ENCODE measurements around the gene SERPINB4. TPM values are rescaled to one million over a fixed set of nuclear protein-coding genes. Genes with fewer than 3 reads are reported as not detected.

SERPINB4 gene
- total and polyA plus RNA-seq, 2 of the 8 experiments (the other 6 are each of a cell fraction or from before 2014, with no cell fraction given) = 0.32 to 0.36 TPM

DNA sequence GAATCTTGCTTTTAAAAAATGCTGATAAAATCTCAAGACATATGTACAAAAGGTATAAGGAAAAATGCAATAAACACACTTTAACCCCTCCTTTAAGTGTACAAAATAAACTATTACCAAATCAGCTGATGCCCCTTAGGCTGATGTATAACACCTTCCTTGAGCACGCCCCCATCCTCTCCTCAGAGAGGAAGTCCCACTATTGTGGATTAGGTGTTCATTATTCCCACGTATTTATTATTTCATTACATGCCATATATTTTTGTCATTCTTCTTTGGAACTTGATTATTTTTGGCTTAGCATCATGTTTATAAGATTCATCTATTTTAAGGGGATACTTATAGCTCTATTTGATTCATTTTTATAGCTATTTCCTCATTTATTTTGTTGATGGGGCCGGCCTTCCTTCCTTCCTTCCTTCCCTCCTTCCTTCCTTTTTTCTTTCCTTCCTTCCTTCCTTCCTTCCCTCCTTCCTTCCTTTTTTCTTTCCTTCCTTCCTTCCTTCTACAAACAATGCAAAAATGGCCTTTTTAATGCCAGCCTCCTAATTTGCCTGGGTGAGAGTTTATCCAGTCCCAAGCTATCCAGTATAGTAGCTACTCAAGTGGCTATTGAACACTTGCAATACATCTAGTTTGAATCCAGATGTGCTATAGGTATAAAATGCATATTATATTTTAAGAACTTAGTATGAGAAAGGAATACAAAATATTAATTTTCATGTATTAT is 52.9 kb downstream of the SERPINB4 start:
- Histone ChIP-seq H3K14ac (ENCODE audit: insufficient read length) (no peak overlapping the region), H4K5ac (ENCODE audit: insufficient read length, low read depth, low read length) (no peak overlapping the region), H4K20me1 (replicated peaks in 1 of 2; ENCODE audit: control insufficient read depth in 1 of 2, insufficient read depth in 2 of 2, low read length in 2 of 2) (no peaks in the 10 kb centered on the region), H3K36me3 (ENCODE audit: control insufficient read depth in 2 of 4, insufficient read depth in 4 of 4, low read length in 3 of 4) (no peaks in the 10 kb centered on the region), H3K79me2 (ENCODE audit: control insufficient read depth in 1 of 2, insufficient read depth in 2 of 2, low read length in 2 of 2) (no peaks in the 10 kb centered on the region), H3K56ac (replicated peaks; ENCODE audit: insufficient read length, low read depth, low read length) (no peak overlapping the region), H3K9ac (replicated peaks in 1 of 4; ENCODE audit: extremely low read depth in 1 of 4, low read depth in 3 of 4, low read length in 3 of 4) (peak overlapping the region in 1 of 4 experiments; percentile 49; a peak in 1 of 7 replicates), H3K27ac (ENCODE audit: low read depth, low read length) (no peak overlapping the region), H3K27me3 (replicated peaks in 1 of 4; ENCODE audit: control insufficient read depth in 3 of 4, extremely low read depth in 1 of 4, insufficient read depth in 3 of 4, low read length in 3 of 4) (no peaks in the 10 kb centered on the region), H2BK15ac (ENCODE audit: low read length) (no peak overlapping the region), H2BK120ac (replicated peaks; ENCODE audit: low read depth, low read length) (no peak overlapping the region), H3K79me1 (ENCODE audit: low read depth, low read length) (no peaks in the 10 kb centered on the region), H3K23ac (ENCODE audit: insufficient read length) (no peak overlapping the region), H2AK5ac (ENCODE audit: low read depth, low read length) (no peak overlapping the region), H3K23me2 (ENCODE audit: low read depth, low read length) (no peaks in the 10 kb centered on the region; the same call in 1 of the 2 replicates), H3K4ac (replicated peaks; ENCODE audit: insufficient read length, low read depth, low read length) (no peak overlapping the region), H2AFZ (ENCODE audit: low read length) (no peak overlapping the region), H2BK5ac (ENCODE audit: low read depth, low read length) (no peak overlapping the region), H3K18ac (ENCODE audit: extremely low read depth, low read length) (no peak overlapping the region), H2BK20ac (ENCODE audit: low read length) (no peak overlapping the region), H4K91ac (replicated peaks; ENCODE audit: insufficient read length, low read length) (no peak overlapping the region), H3K4me2 (ENCODE audit: insufficient read depth in 1 of 2, low read depth in 2 of 2, low read length in 2 of 2) (no peak overlapping the region), H2BK12ac (ENCODE audit: low read depth, low read length) (no peak overlapping the region), H3K4me3 (ENCODE audit: extremely low read depth in 1 of 4, insufficient read depth in 2 of 4, low read depth in 3 of 4, low read length in 4 of 4) (no peak overlapping the region), H3K4me1 (replicated peaks in 1 of 4; ENCODE audit: control insufficient read depth in 3 of 4, insufficient read depth in 4 of 4, low read length in 3 of 4) (no peaks in the 10 kb centered on the region), H4K8ac (ENCODE audit: extremely low read depth, insufficient read depth, low read length) (no peak overlapping the region), H3K9me3 (ENCODE audit: insufficient read depth in 2 of 2, low read depth in 1 of 2, low read length in 1 of 2) (no peaks in the 10 kb centered on the region)
- ChIA-PET CTCF (ENCODE audit: partially characterized antibody) (interaction anchor here (1.1 to 3.0 kb wide), 4 partner anchors 13 to 150 kb away, joined by 3 to 13 read pairs (median 6); no protein-coding TSS in a partner anchor), POLR2A (ENCODE audit: partially characterized antibody) (no interaction called here)
- DNase-seq (ENCODE audit: low read depth in 1 of 2, low spot score in 2 of 2) (no peak), FAIRE-seq (no peak)
- WGBS, 2 experiments (ENCODE audit: extremely low coverage in 1 of 2, insufficient coverage in 1 of 2, insufficient read length in 1 of 2, insufficient replicate concordance in 2 of 2, low coverage in 1 of 2, low lambda C conversion rate in 2 of 2, missing lambda C conversion rate in 1 of 2) = 85% methylated on average over 3 of the region's 3 CpGs; no CpG with 5 or more reads in 1 of the 2 experiments
- TF ChIP-seq EP300 (IDR thresholded peaks at IDR 0.05; ENCODE audit: borderline replicate concordance in 1 of 2, low read depth in 2 of 2, low read length in 2 of 2) (no peak), GABPA (IDR thresholded peaks at IDR 0.05; ENCODE audit: borderline replicate concordance, insufficient read depth, low read length) (no peak), PHF8 (conservative IDR thresholded peaks at IDR 0.05; ENCODE audit: low read depth, low read length) (no peak), NRF1 (IDR thresholded peaks at IDR 0.05; ENCODE audit: low read depth, low read length) (no peak), POU5F1 (IDR thresholded peaks at IDR 0.05; ENCODE audit: low read depth, low read length) (no peak), TCF12 (IDR thresholded peaks at IDR 0.05; ENCODE audit: low read depth, low read length) (no peak), SIX5 (IDR thresholded peaks at IDR 0.05; ENCODE audit: low read depth, low read length) (no peak), SIN3A (conservative IDR thresholded peaks at IDR 0.05 in 1 of 2, IDR thresholded peaks at IDR 0.05 in 1 of 2; ENCODE audit: low read depth in 1 of 2, low read length in 2 of 2) (no peak)
- TF ChIP-seq, protein P1, sequence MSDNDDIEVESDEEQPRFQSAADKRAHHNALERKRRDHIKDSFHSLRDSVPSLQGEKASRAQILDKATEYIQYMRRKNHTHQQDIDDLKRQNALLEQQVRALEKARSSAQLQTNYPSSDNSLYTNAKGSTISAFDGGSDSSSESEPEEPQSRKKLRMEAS (IDR thresholded peaks at IDR 0.05) = no peak

All from H1 (cell line).